Trophoblast cell (in vitro differentiated cells and primary cell): ENCODE measurements around the gene IDNK.
"Not testable (repeated sequence)": the region's sequence is repeated elsewhere in the genome, so short reads cannot be mapped to it uniquely, and the experiment has no call there.

Experiments
- DNase-seq, 2 donors: peaks; one replicate each; pipeline ENCODE4 v3.0.0-alpha.2; 2016
- H2AFZ ChIP-seq: 2 replicates; pipeline ENCODE4 v1.6.1; 2013; ENCODE audit warnings: low read length, moderate library complexity, mild to moderate bottlenecking; ENCODE audit not compliant: insufficient read depth, poor library complexity
- H2AK5ac ChIP-seq: 2 replicates; pipeline ENCODE4 v1.6.1; 2013; ENCODE audit warnings: mild to moderate bottlenecking, low read length
- H2BK120ac ChIP-seq: 2 replicates; pipeline ENCODE4 v1.6.1; 2013; ENCODE audit warnings: low read length, mild to moderate bottlenecking, moderate library complexity; ENCODE audit not compliant: insufficient read depth, poor library complexity
- H2BK12ac ChIP-seq: 2 replicates; pipeline ENCODE4 v1.6.1; 2013; ENCODE audit warnings: mild to moderate bottlenecking, low read length, moderate library complexity
- H2BK5ac ChIP-seq: 2 replicates; pipeline ENCODE4 v1.6.1; 2013; ENCODE audit warnings: low read length, low read depth, moderate library complexity, mild to moderate bottlenecking; ENCODE audit not compliant: poor library complexity
- H3K14ac ChIP-seq: 2 replicates; pipeline ENCODE4 v1.6.1; 2013; ENCODE audit warnings: mild to moderate bottlenecking, low read length
- H3K18ac ChIP-seq: 2 replicates; pipeline ENCODE4 v1.6.1; 2013; ENCODE audit warnings: mild to moderate bottlenecking, low read length
- H3K23ac ChIP-seq: 2 replicates; pipeline ENCODE4 v1.6.1; 2013; ENCODE audit warnings: low read length
- H3K27ac ChIP-seq: 2 replicates; pipeline ENCODE4 v1.5.1; 2013; ENCODE audit warnings: low read depth, mild to moderate bottlenecking, inconsistent platforms, low read length, moderate library complexity
- H3K27me3 ChIP-seq: 2 replicates; pipeline ENCODE4 v1.6.1; 2013; ENCODE audit warnings: inconsistent platforms, mild to moderate bottlenecking, low read length, moderate library complexity; ENCODE audit not compliant: insufficient read depth
- H3K36me3 ChIP-seq, 2 experiments: 1 replicate in 1 of 2; 2 replicates in 1 of 2; pipeline ENCODE4 v1.6.1; 2013; ENCODE audit warnings: low read length in 2 of 2, mild to moderate bottlenecking in 2 of 2, moderate library complexity in 1 of 2; ENCODE audit not compliant: insufficient read depth in 2 of 2, control insufficient read depth in 1 of 2
- H3K4ac ChIP-seq: 2 replicates; pipeline ENCODE4 v1.6.1; 2013; ENCODE audit warnings: low read depth, mild to moderate bottlenecking, low read length, moderate library complexity
- H3K4me1 ChIP-seq, 2 experiments: 1 replicate in 1 of 2; 2 replicates in 1 of 2; pipeline ENCODE4 v1.6.1; 2013; ENCODE audit warnings: low read length in 2 of 2, mild to moderate bottlenecking in 2 of 2, moderate library complexity in 1 of 2; ENCODE audit not compliant: insufficient read depth in 2 of 2, control insufficient read depth in 1 of 2
- H3K4me2 ChIP-seq: 2 replicates; pipeline ENCODE4 v1.6.1; 2013; ENCODE audit warnings: inconsistent platforms, mild to moderate bottlenecking, low read length, moderate library complexity
- H3K4me3 ChIP-seq: 2 replicates; pipeline ENCODE4 v1.5.1; 2013; ENCODE audit warnings: mild to moderate bottlenecking, low read depth, low read length, inconsistent platforms
- H3K79me1 ChIP-seq: one replicate; pipeline ENCODE4 v1.6.1; 2013; ENCODE audit warnings: low read length
- H3K79me2 ChIP-seq: 2 replicates; pipeline ENCODE4 v1.6.1; 2013; ENCODE audit warnings: low read length, mild to moderate bottlenecking; ENCODE audit not compliant: control insufficient read depth, insufficient read depth, poor library complexity
- H3K9ac ChIP-seq: 2 replicates; pipeline ENCODE4 v1.6.1; 2013; ENCODE audit warnings: mild to moderate bottlenecking, low read length
- H3K9me3 ChIP-seq: 2 replicates; pipeline ENCODE4 v1.6.1; 2013; ENCODE audit warnings: low read depth, mild to moderate bottlenecking, control low read depth, inconsistent platforms, low read length; ENCODE audit not compliant: insufficient read depth
- H4K12ac ChIP-seq: 2 replicates; pipeline ENCODE4 v1.6.1; 2013; ENCODE audit warnings: low read depth, mild to moderate bottlenecking, low read length, moderate library complexity
- H4K8ac ChIP-seq: 2 replicates; pipeline ENCODE4 v1.6.1; 2013; ENCODE audit warnings: low read depth, mild to moderate bottlenecking, low read length, moderate library complexity
- H4K91ac ChIP-seq: one replicate; pipeline ENCODE4 v1.6.1; 2013; ENCODE audit warnings: low read depth, mild to moderate bottlenecking, low read length, moderate library complexity
- WGBS: extraction: QIAGEN DNeasy Blood & Tissue Kit; methylation state at CpG from one replicate; pipeline ENCODE4 v1.1.7; 2013; ENCODE audit warnings: missing lambda C conversion rate; ENCODE audit not compliant: insufficient read length, insufficient coverage; ENCODE audit errors: extremely low coverage; 5-methylcytosine and 5-hydroxymethylcytosine counted together

The IDNK gene

DNA sequence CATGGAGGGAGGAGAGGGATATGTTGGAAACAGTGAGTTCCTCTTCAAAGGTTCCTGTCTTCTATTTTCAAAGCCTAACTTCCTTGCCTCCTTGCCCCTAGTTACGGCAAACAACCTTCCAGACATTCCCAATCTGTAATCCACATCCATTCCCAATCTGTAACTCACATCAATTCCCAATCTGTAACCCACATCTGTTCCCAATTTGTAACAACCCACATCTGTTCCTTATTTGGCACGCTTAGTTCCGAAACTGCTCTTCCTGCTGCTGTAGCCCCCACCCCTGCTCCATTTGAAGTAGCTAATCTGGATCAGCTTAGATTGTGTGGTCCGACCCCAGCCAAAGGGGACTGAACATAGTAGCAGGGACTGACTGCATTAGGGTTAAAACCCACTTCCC lies 23.9 kb upstream of the IDNK start:
- H2BK12ac ChIP-seq, result no peak overlapping the region
- H3K4ac ChIP-seq, result no peak overlapping the region
- no CpG with 5 or more reads among the region's 4 CpGs for WGBS
- no peak overlapping the region for H4K12ac ChIP-seq
- H3K9me3 ChIP-seq, result no peaks in the 10 kb centered on the region
- no peak overlapping the region for H2BK5ac ChIP-seq
- no peaks in the 10 kb centered on the region for H3K27me3 ChIP-seq
- H2BK120ac ChIP-seq, result no peak overlapping the region
- H3K4me3 ChIP-seq, result no peak overlapping the region
- no peak overlapping the region for H2AK5ac ChIP-seq
- no peak overlapping the region for H3K14ac ChIP-seq
- no peak overlapping the region for H3K27ac ChIP-seq
- no peak overlapping the region for H4K8ac ChIP-seq
- no peaks in the 10 kb centered on the region for H3K36me3 ChIP-seq
- no peak overlapping the region for H3K4me2 ChIP-seq
- no peak overlapping the region for H3K23ac ChIP-seq
- no peak overlapping the region for H4K91ac ChIP-seq
- H3K9ac ChIP-seq, result no peak overlapping the region
- H3K79me1 ChIP-seq, result no peaks in the 10 kb centered on the region
- H3K4me1 ChIP-seq, result no peaks in the 10 kb centered on the region
- no peak for DNase-seq
- H3K79me2 ChIP-seq, result no peaks in the 10 kb centered on the region
- no peak overlapping the region for H3K18ac ChIP-seq
- H2AFZ ChIP-seq, result no peak overlapping the region

DNA sequence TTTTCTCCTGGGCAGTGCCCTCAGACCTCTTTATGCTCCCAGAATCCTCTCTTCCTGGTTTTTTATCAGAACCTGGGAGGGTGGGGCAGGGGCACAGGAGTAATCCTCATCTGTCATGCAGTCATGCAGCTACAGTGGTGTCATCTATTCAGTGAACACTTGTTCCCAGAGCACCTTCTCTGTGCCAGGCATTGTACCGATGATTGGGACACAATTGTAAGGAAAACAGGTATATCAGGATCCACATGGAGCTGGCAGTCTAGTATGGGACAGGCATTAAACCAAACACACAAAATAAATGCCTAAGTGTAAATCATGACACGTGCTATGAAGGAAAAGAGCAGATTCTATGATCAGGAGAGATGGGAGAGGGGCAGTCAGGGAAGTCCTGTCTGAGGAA lies 21.5 kb upstream of the IDNK start:
- no peak overlapping the region for H3K23ac ChIP-seq
- no peak overlapping the region for H3K9ac ChIP-seq
- H2BK5ac ChIP-seq, result no peak overlapping the region
- H3K4me2 ChIP-seq, result no peak overlapping the region
- H3K14ac ChIP-seq, result no peak overlapping the region
- no peak for DNase-seq
- no peak overlapping the region for H2BK12ac ChIP-seq
- no peak overlapping the region for H3K27ac ChIP-seq
- H3K4me1 ChIP-seq, result no peaks in the 10 kb centered on the region
- no peaks in the 10 kb centered on the region for H3K27me3 ChIP-seq
- H3K18ac ChIP-seq, result no peak overlapping the region
- no peaks in the 10 kb centered on the region for H3K36me3 ChIP-seq
- WGBS, result no CpG with 5 or more reads among the region's 2 CpGs
- H3K4ac ChIP-seq, result no peak overlapping the region
- no peak overlapping the region for H4K8ac ChIP-seq
- no peak overlapping the region for H2AFZ ChIP-seq
- H3K79me1 ChIP-seq, result no peaks in the 10 kb centered on the region
- H3K4me3 ChIP-seq, result no peak overlapping the region
- no peaks in the 10 kb centered on the region for H3K79me2 ChIP-seq
- H3K9me3 ChIP-seq, result no peaks in the 10 kb centered on the region
- no peak overlapping the region for H4K12ac ChIP-seq
- no peak overlapping the region for H2AK5ac ChIP-seq
- no peak overlapping the region for H4K91ac ChIP-seq
- no peak overlapping the region for H2BK120ac ChIP-seq

- H2BK120ac ChIP-seq, H3K9me3 ChIP-seq, DNase-seq, H2BK12ac ChIP-seq, H4K91ac ChIP-seq, H3K4ac ChIP-seq, H3K14ac ChIP-seq, H2BK5ac ChIP-seq, H3K18ac ChIP-seq, H4K12ac ChIP-seq, H4K8ac ChIP-seq, H3K27ac ChIP-seq, H3K4me1 ChIP-seq, H2AK5ac ChIP-seq, H3K4me3 ChIP-seq, H3K36me3 ChIP-seq, H3K27me3 ChIP-seq, H3K23ac ChIP-seq, H3K79me1 ChIP-seq, H2AFZ ChIP-seq, H3K79me2 ChIP-seq, H3K4me2 ChIP-seq, H3K9ac ChIP-seq: not testable (repeated sequence)
- no CpG with 5 or more reads among the region's 3 CpGs for WGBS
These were observed 15.3 kb upstream of the IDNK start for GRCh38 chr9:83607620-83608019.

GRCh38 chr9:83613298-83613697 lies 9.6 kb upstream of the IDNK start:
- not testable (repeated sequence) for H2AFZ ChIP-seq, H3K9me3 ChIP-seq, H3K4me3 ChIP-seq, H3K79me2 ChIP-seq, H2BK12ac ChIP-seq, H3K23ac ChIP-seq, H3K14ac ChIP-seq, H2BK120ac ChIP-seq, H2BK5ac ChIP-seq, DNase-seq, H3K36me3 ChIP-seq, H3K18ac ChIP-seq, H4K12ac ChIP-seq, H3K27ac ChIP-seq, H4K8ac ChIP-seq, H3K79me1 ChIP-seq, H4K91ac ChIP-seq, H2AK5ac ChIP-seq, H3K27me3 ChIP-seq, H3K4me1 ChIP-seq, H3K4me2 ChIP-seq, H3K4ac ChIP-seq, H3K9ac ChIP-seq
- WGBS, result no CpG with 5 or more reads among the region's 3 CpGs
